ENCODE results near the gene SFTPB. TPM values are rescaled to one million over a fixed set of nuclear protein-coding genes. Genes with fewer than 3 reads are reported as not detected.

SFTPB gene
- polyA plus RNA-seq, 2 donors: 0.77 to 1.9 TPM

- H3K4me3 ChIP-seq (ENCODE audit: low read depth in 1 of 2, low read length in 2 of 2): no peak overlapping the region
- H3K27ac ChIP-seq (ENCODE audit: low read depth in 2 of 2, low read length in 1 of 2): no peak overlapping the region
- no peaks in the 10 kb centered on the region for H3K9me3 ChIP-seq (ENCODE audit: control insufficient read depth in 2 of 2, insufficient read depth in 1 of 2, low read depth in 1 of 2, low read length in 1 of 2)
- H3K36me3 ChIP-seq (ENCODE audit: control insufficient read depth in 2 of 2, insufficient read depth in 2 of 2, low read length in 1 of 2): no peaks in the 10 kb centered on the region
- no peaks in the 10 kb centered on the region for H3K27me3 ChIP-seq (ENCODE audit: control insufficient read depth in 1 of 2, insufficient read depth in 2 of 2, low read length in 2 of 2)
- 65 to 69% methylated on average over 5 of the region's 5 CpGs for WGBS, 2 donors
- no peaks in the 10 kb centered on the region for H3K4me1 ChIP-seq (ENCODE audit: control insufficient read depth in 2 of 2, insufficient read depth in 2 of 2, low read length in 1 of 2)
These were observed 1.6 kb upstream of the SFTPB start for GRCh38 chr2:85669549-85669948.

- Histone ChIP-seq H3K4me3 (ENCODE audit: low read depth in 1 of 2, low read length in 2 of 2) (no peak overlapping the region), H3K27me3 (ENCODE audit: control insufficient read depth in 1 of 2, insufficient read depth in 2 of 2, low read length in 2 of 2) (no peaks in the 10 kb centered on the region), H3K27ac (ENCODE audit: low read depth in 2 of 2, low read length in 1 of 2) (no peak overlapping the region), H3K9me3 (ENCODE audit: control insufficient read depth in 2 of 2, insufficient read depth in 1 of 2, low read depth in 1 of 2, low read length in 1 of 2) (no peaks in the 10 kb centered on the region), H3K36me3 (ENCODE audit: control insufficient read depth in 2 of 2, insufficient read depth in 2 of 2, low read length in 1 of 2) (no peaks in the 10 kb centered on the region), H3K4me1 (ENCODE audit: control insufficient read depth in 2 of 2, insufficient read depth in 2 of 2, low read length in 1 of 2) (no peaks in the 10 kb centered on the region)
- 74 to 81% methylated on average over 3 of the region's 3 CpGs for WGBS, 2 donors
These were observed 801 bp upstream of the SFTPB start for GRCh38 chr2:85668857-85669142.

DNA sequence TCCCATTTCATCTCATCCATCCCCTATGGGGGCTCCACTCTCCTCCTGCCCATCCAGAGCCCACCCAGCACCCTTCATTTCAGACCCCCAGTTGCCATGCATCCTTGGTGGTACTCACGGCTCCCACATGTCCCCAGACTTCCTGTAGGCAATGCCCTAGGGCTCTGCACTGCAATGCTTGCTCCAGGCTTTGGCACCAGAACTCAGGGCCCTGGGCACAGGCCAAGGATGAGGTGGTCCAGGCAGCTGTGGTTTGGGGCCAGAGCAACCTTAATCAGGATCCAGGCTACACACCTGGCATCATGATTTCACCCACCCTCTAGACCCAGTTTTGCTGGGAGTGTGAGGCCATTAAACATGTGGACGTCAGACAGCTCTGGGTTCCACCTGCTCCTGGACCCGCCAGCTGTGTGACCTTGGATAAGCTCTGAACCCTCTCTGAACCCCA, 414 bp downstream of the SFTPB start:
- no peak overlapping the region for H3K4me3 ChIP-seq (ENCODE audit: low read depth in 1 of 2, low read length in 2 of 2)

GRCh38 chr2:85666435-85667316, 1.3 kb downstream of the SFTPB start:
- Histone ChIP-seq H3K27ac (ENCODE audit: low read depth in 2 of 2, low read length in 1 of 2) (no peak overlapping the region), H3K36me3 (ENCODE audit: control insufficient read depth in 2 of 2, insufficient read depth in 2 of 2, low read length in 1 of 2) (no peaks in the 10 kb centered on the region), H3K27me3 (ENCODE audit: control insufficient read depth in 1 of 2, insufficient read depth in 2 of 2, low read length in 2 of 2) (no peaks in the 10 kb centered on the region), H3K4me1 (ENCODE audit: control insufficient read depth in 2 of 2, insufficient read depth in 2 of 2, low read length in 1 of 2) (peaks cover 0 to 7% of the 10 kb centered on the region in 2 donors), H3K4me3 (ENCODE audit: low read depth in 1 of 2, low read length in 2 of 2) (no peak overlapping the region), H3K9me3 (ENCODE audit: control insufficient read depth in 2 of 2, insufficient read depth in 1 of 2, low read depth in 1 of 2, low read length in 1 of 2) (no peaks in the 10 kb centered on the region)
- WGBS, 2 donors: 73 to 79% methylated on average over 10 to 11 of the region's 11 CpGs

More for the DNA sequence above, 414 bp downstream of the SFTPB start:
- Histone ChIP-seq H3K27ac (ENCODE audit: low read depth in 2 of 2, low read length in 1 of 2) (no peak overlapping the region), H3K4me1 (ENCODE audit: control insufficient read depth in 2 of 2, insufficient read depth in 2 of 2, low read length in 1 of 2) (peaks cover 0 to 7% of the 10 kb centered on the region in 2 donors), H3K9me3 (ENCODE audit: control insufficient read depth in 2 of 2, insufficient read depth in 1 of 2, low read depth in 1 of 2, low read length in 1 of 2) (no peaks in the 10 kb centered on the region), H3K36me3 (ENCODE audit: control insufficient read depth in 2 of 2, insufficient read depth in 2 of 2, low read length in 1 of 2) (no peaks in the 10 kb centered on the region), H3K27me3 (ENCODE audit: control insufficient read depth in 1 of 2, insufficient read depth in 2 of 2, low read length in 2 of 2) (no peaks in the 10 kb centered on the region)
- WGBS, 2 donors: 83 to 87% methylated on average over 3 of the region's 3 CpGs

DNA sequence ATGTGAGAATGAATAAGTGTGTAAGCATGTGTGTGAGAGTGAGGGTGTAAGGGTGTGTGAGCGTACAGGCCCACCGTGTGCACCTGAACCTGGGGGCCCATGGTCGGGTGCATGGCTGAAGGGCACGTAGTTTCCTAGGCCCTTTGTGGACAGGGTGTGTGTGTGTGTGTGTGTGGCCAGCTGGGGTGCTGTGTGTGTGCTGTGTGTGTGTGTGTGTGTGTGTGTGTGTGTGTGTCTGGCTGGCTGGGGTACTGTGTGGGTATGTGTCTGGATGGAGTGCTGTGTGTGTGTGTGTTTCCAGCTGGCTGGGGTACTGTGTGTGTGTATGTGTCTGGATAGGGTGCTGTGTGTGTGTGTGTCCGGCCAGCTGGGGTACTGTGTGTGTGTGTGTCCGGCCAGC, 2.0 kb downstream of the SFTPB start:
- Histone ChIP-seq H3K9me3 (ENCODE audit: control insufficient read depth in 2 of 2, insufficient read depth in 1 of 2, low read depth in 1 of 2, low read length in 1 of 2) (no peaks in the 10 kb centered on the region), H3K4me3 (ENCODE audit: low read depth in 1 of 2, low read length in 2 of 2) (no peak overlapping the region), H3K4me1 (ENCODE audit: control insufficient read depth in 2 of 2, insufficient read depth in 2 of 2, low read length in 1 of 2) (peaks cover 0 to 7% of the 10 kb centered on the region in 2 donors), H3K27ac (ENCODE audit: low read depth in 2 of 2, low read length in 1 of 2) (no peak overlapping the region), H3K27me3 (ENCODE audit: control insufficient read depth in 1 of 2, insufficient read depth in 2 of 2, low read length in 2 of 2) (no peaks in the 10 kb centered on the region), H3K36me3 (ENCODE audit: control insufficient read depth in 2 of 2, insufficient read depth in 2 of 2, low read length in 1 of 2) (no peaks in the 10 kb centered on the region)
- 94 to 96% methylated on average over 6 of the region's 6 CpGs for WGBS, 2 donors

- H3K27ac ChIP-seq (ENCODE audit: low read depth in 2 of 2, low read length in 1 of 2): no peak overlapping the region
- 85% methylated on average over 11 of the region's 11 CpGs for WGBS, 2 donors
- no peak overlapping the region for H3K4me3 ChIP-seq (ENCODE audit: low read depth in 1 of 2, low read length in 2 of 2)
- no peaks in the 10 kb centered on the region for H3K27me3 ChIP-seq (ENCODE audit: control insufficient read depth in 1 of 2, insufficient read depth in 2 of 2, low read length in 2 of 2)
- peaks cover 0 to 7% of the 10 kb centered on the region in 2 donors for H3K4me1 ChIP-seq (ENCODE audit: control insufficient read depth in 2 of 2, insufficient read depth in 2 of 2, low read length in 1 of 2)
- no peaks in the 10 kb centered on the region for H3K9me3 ChIP-seq (ENCODE audit: control insufficient read depth in 2 of 2, insufficient read depth in 1 of 2, low read depth in 1 of 2, low read length in 1 of 2)
- no peaks in the 10 kb centered on the region for H3K36me3 ChIP-seq (ENCODE audit: control insufficient read depth in 2 of 2, insufficient read depth in 2 of 2, low read length in 1 of 2)
These were observed 2.6 kb downstream of the SFTPB start for GRCh38 chr2:85665264-85665937.

GRCh38 chr2:85663594-85664565, 4.1 kb downstream of the SFTPB start:
- Histone ChIP-seq H3K27ac (ENCODE audit: low read depth in 2 of 2, low read length in 1 of 2) (no peak overlapping the region), H3K4me3 (ENCODE audit: low read depth in 1 of 2, low read length in 2 of 2) (no peak overlapping the region)
- 93 to 95% methylated on average over 22 to 23 of the region's 23 CpGs for WGBS, 2 donors

DNA sequence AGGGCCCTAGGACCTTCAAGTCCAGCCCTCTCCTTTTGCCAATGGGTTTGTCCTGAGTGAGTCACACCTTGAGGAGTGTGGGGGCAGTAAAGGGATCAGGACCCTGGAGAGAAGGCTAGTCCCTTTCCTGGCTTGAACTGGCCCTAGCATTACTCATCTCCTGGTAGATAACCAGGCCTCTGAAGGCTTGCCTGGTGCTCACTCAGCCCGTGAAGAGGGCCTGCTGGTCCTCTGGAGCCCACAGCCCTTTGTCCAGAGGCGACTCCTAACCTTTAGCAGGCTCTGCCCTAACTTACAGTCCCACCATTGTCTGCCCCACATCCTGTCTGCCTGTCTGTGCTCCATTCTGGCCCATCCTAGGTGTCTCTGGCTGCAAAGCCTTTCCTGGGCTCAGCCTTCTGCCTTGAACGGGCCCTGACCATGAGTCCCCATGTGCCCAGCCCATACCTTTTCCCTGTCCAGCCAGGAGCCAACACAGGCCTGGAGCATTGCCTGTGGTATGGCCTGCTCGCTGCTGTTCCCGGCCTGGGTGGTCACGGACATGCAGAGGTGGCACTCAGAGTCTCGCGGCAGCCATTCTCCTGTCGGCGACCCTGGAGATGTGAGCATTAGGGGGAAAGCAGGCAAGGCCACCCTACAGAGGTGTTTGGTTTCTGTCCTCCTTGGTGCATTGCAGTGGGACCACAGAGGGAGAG, 5.0 kb downstream of the SFTPB start:
- no peaks in the 10 kb centered on the region for H3K9me3 ChIP-seq (ENCODE audit: control insufficient read depth in 2 of 2, insufficient read depth in 1 of 2, low read depth in 1 of 2, low read length in 1 of 2)
- H3K4me3 ChIP-seq (ENCODE audit: low read depth in 1 of 2, low read length in 2 of 2): no peak overlapping the region
- peaks cover 0 to 7% of the 10 kb centered on the region in 2 donors for H3K4me1 ChIP-seq (ENCODE audit: control insufficient read depth in 2 of 2, insufficient read depth in 2 of 2, low read length in 1 of 2)
- peaks cover 0 to 6% of the 10 kb centered on the region in 2 donors for H3K36me3 ChIP-seq (ENCODE audit: control insufficient read depth in 2 of 2, insufficient read depth in 2 of 2, low read length in 1 of 2)
- no peak overlapping the region for H3K27ac ChIP-seq (ENCODE audit: low read depth in 2 of 2, low read length in 1 of 2)
- no peaks in the 10 kb centered on the region for H3K27me3 ChIP-seq (ENCODE audit: control insufficient read depth in 1 of 2, insufficient read depth in 2 of 2, low read length in 2 of 2)
- 88 to 90% methylated on average over 10 of the region's 10 CpGs for WGBS, 2 donors

More at GRCh38 chr2:85663594-85664565, 4.1 kb downstream of the SFTPB start:
- Histone ChIP-seq H3K4me1 (ENCODE audit: control insufficient read depth in 2 of 2, insufficient read depth in 2 of 2, low read length in 1 of 2) (peaks cover 0 to 7% of the 10 kb centered on the region in 2 donors), H3K27me3 (ENCODE audit: control insufficient read depth in 1 of 2, insufficient read depth in 2 of 2, low read length in 2 of 2) (no peaks in the 10 kb centered on the region), H3K9me3 (ENCODE audit: control insufficient read depth in 2 of 2, insufficient read depth in 1 of 2, low read depth in 1 of 2, low read length in 1 of 2) (no peaks in the 10 kb centered on the region), H3K36me3 (ENCODE audit: control insufficient read depth in 2 of 2, insufficient read depth in 2 of 2, low read length in 1 of 2) (peaks cover 0 to 6% of the 10 kb centered on the region in 2 donors)
